HPDE6-E6E7 (cell line): ENCODE data around the gene GPR84.

Experiments used
- DNase-seq: peaks from one replicate; pipeline ENCODE4 v3.0.0; 2011; ENCODE audit warnings: missing footprints; ENCODE audit errors: extremely low spot score

GPR84 gene

DNA sequence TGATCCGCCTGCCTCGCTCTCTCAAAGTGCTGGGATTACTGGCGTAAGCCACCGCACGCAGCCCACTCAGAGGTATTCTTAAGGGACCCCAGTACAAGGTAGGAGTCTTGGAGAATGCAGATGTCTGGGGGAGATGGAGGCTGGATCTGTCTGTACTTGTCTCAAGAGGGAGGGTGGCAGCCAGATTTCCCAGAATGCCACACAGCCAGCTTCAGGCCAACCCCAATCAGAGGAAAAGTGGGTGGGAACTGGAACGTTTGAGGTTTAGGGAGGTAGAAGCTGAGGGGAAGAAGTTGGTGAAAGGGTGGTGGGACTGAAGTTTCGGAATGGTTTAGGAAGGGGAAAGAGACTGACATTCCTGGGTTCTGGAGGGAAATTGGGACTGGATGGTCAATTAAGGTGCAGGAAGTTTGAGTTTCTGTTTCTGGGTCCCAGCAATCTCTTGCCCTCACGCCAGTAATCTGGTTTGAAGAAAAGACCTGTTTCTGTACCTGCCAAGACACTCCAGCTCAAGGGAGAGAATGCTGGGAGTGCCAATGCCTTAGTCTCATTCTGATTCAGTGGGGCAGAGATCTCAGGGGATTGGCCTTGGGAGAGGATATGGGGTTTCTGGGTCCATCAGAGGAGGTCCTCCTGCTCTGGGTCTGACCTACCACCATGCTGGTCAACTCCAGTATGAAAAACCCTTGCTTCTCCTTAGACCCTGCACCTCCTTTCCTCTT lies 28.4 kb upstream of the GPR84 start:
- DNase-seq: no peak

DNA sequence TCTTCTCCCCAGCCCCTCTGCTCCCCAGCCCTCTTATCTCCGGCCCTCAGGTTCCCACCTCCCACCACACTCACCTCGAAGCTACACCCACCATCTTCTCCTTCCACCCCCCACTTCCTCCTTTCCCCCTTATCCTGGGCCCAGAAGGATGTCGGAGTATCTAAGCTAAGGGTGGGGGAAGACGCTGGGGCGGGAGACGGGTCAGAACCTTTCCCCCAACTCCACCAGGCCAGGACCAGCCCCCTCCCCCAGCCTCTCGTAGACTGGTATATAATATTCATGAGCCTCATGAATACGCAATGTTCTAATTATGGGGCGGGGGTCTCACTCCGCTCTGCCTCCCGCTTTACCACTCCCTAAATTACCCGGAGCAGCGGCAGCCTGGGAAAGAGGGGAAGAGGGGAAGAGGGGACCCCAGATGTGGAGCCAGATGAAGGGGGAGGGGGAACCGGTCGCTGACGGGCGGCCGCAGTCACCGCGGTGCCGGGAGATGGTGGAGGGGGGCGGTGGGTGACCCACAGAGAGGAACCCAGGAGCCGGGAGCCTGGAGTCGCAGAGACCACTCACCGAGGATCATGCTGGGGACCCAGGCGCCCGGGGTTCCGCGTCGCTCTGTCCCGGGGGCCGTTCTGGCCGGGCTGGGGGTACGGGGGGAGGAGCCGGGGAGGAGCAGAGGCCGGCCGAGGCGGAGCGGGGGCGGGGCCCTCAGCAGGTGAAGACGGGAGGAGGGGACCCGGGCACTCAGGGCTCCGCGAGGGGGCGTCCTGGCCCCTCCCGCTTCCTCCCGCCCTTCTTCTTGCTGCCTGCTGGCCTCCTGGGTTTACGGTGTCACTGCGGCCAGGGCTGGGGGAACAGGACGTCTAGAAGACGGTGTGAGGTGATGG lies 26.6 kb upstream of the GPR84 start:
- peak; percentile 66 for DNase-seq

GRCh38 chr12:54390176-54390667 lies 25.9 kb upstream of the GPR84 start:
- peak; percentile 83 for DNase-seq

- no peak for DNase-seq
Measured at GRCh38 chr12:54389607-54390175, 25.4 kb upstream of the GPR84 start.

- no peak for DNase-seq
Measured at GRCh38 chr12:54389134-54389508, 24.8 kb upstream of the GPR84 start.

DNA sequence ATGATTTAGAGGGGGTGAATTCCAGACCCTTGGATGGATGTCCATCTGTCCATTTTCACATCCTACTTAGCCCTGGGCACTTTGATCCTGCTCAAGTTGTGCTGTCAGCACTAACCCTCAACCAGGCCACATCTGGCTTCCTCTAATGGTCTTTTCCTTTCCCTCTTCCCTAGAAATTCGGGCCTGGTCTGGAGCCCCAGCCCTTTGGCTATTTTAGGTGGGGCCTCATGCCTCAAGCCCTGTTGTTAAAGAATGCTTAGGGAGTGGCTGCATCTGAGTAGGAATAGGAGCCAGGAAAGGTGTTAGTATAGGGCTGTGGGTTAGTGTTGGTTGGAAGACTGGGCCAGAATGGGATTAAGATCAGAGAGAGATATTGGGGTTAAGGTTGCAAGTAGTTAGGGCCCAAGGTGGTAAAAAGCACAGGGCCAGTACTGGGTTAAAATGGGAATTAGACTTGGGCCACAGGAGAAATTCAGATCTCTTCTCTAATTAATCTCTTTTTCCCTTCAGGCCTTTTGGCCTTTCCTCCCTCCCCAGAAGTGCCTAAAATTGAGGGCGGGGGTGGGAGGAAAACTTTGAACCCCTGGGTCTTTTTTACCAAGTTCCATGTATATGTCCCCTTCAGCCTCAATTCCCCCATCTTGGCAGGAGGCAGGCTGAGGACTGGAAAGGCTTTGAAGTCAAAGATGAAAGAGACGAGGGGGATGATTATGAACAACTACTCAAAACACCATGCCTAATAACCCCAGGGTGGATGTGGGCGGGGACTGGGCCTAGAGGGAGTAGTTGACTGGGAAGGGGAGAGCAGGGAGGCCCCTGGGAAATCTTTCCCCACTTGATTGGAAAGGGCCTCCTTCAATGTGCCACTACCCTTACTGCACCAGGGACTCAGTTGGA lies 24.2 kb upstream of the GPR84 start:
- no peak for DNase-seq

DNA sequence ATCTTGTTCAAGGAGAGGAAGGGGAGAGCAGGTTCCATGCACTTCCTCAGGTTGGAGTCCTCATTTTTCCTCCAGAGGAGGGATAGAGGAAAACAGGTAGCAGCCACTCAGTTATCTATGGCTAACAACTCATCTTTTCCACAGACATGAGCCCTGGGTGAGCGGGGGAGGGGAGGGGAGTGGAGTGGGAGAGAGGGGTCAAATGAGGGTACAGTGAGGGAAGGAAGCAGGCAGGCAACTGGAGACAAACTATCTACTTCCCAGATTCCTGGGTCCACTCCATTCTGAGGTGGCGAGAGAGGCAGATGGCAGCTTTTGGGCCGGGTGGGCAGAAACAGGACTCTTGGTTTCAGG lies 22.8 kb upstream of the GPR84 start:
- DNase-seq: no peak

DNA sequence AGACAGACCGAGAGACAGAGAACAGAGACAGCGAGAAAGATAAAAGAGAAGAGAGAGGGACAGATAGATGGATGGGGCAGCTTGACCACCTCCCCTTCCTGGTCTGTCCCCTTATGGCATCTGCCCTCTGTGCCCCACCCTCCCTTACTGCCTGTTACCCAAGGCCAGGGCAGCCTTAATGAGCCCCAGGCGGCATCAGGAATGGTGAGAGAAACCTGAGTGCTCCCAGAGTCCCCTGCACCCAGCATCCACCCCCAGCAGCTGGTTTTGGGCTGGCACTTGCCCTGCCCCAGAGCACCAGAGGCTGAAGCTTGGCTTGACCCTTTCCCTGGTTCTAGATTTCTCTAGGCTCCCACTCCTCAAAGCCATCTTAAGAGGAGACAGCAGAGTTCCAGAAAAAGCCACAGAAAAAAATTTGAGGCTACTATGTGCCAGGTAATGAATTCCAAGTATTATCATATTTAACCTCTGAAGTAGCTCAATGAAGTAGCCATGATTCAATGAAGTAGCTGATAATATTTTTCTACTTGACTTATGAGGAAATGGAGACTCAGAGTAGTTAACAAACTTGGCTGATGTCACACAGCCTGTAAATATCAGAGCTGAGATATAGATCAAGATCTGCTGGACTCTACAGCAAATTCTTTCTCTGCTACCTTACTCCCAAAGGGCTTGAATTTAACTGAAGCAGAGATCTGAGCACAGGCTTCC lies 22.3 kb upstream of the GPR84 start:
- DNase-seq: no peak

DNA sequence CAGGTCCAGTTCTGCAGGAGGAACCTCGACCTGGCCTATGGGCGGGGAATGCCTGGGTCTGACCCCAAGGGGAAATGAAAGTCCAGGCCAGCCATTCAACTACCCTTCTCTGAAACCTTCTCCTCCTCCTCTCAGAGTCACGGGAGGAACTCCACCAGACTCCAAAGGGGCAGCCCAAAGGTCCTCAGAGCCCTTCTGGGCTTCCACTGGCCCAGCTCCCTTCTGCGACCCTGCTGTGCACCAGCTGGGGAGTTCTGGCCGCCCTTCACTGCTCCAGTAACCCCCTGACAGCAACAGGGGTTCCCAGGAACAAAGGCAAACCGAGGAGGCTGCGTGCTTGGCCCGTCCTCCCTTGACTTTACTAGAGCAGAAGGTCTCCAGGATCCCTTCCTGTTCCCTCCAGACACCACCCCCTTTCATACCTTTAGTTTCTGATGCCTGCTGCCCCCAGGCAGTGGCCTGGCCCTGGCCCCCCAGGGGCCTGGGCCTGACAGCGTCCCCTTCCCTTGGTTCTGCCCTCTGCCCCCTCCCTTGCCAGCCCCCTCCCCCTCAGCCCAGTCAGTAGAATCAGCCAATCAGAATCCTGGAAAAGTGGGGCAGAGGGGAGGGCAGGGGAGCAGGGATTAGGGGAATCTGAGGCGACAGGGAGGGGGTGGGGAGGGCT lies 21.1 kb upstream of the GPR84 start:
- no peak for DNase-seq

- DNase-seq: no peak
Measured at GRCh38 chr12:54384591-54385041, 20.3 kb upstream of the GPR84 start, which contains the start of gene ZNF385A. Gene ZNF385A (minus strand): TSS chr12:54384733. CDS start chr12:54384514, 219 bp downstream.

DNA sequence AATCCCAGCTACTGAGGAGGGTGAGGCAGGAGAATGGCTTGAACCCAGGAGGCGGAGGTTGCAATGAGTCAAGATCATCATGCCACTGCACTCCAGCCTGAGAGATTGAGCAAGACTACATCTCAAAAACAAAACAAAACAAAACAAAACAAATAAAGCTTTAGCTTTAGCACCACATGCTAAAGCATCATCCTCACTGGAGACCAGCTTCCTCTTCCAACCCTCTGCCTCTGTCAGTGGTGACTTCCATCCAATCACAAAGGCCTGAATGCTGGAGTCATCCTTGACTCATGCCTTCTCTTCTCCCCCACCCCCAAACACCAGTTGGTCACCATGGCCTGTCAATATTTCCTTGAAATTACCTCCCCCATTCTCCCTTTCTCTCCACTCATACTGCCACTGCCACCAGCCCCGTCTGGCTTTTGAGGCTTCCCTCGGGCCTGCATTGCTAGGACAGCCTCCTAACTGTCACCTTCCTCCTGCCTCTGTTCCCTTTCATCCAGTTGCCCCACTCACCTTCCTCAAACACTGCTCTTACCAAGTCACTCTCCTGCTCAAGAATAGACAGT lies 18.8 kb upstream of the GPR84 start:
- peak; percentile 97 for DNase-seq

GRCh38 chr12:54381136-54381535 lies 16.9 kb upstream of the GPR84 start:
- no peak for DNase-seq

- DNase-seq: no peak
Measured at GRCh38 chr12:54379398-54380201, 15.3 kb upstream of the GPR84 start.

DNA sequence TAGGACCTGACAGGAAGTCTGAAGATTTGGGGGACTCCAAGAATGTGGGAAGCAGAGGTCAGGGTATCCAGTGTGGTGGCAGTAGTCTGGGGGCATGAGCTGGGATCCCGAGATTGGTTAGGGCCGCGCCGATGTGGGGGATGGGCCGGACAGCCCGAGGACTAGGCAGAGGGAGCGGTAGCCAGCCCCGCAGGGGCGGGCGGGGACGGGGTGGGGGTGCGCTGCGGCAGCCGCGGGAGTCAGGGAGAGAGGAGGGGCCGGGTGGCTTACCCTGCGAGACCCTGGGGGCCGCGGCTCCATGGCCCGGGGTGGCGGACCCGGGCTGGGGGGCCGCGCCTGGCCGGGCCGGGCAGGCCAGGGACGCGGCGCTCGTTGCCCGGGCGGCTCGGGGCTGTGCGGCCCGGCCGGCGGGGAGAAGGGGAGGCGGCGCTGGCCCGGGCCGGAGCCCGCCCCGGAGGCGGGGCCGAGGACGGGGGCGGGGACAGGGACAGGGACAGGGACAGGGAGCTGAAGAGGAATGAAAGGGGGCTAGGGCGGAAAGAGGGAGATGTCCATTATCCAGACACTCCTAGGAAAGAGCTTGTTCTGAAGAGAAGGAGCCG lies 14.6 kb upstream of the GPR84 start:
- no peak for DNase-seq

GRCh38 chr12:54377797-54378515 lies 13.7 kb upstream of the GPR84 start:
- no peak for DNase-seq

DNA sequence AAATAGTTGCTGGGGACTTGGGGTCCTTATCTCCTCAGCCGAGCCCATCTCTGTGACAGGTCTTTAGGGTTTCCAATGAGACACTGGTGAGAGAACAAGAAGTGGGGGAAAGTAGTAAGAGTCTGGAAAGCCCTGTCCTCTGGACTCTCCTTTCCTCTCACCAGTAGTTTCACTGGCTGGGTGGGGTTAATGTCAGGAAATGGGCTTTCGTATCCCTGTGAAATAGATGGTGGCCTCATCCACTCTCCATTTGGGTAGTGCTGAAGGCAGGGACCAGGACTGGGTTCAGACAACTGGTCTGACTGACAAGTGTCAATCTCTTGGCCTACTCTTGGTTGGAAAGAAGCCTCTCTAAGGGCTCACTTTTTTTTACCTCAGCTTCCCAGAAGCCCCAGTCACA lies 12.7 kb upstream of the GPR84 start:
- DNase-seq: no peak

DNA sequence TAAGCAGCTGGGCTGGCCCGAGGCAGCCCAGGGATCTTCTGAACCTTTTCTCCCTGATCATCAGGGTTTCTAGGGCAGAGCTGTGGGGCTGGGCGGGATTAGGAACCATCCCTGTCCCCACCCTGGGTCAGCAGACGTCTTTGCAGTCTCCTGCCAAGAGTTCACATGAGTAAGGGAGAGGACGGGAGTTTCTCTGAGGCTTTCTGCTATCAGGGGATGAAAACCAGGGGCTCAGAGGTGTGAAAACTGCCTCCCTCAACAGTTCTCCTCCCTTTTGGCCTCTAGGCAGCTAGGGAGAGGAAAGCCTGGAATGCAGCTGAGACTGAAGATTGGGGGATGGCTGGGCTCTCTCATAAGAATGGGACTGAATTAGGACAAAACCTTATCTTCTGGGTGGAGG lies 12.3 kb upstream of the GPR84 start:
- no peak for DNase-seq

GRCh38 chr12:54375259-54375579 lies 10.9 kb upstream of the GPR84 start:
- no peak for DNase-seq
